ENCODE results near the gene CPXM1. TPM values are rescaled to one million over a fixed set of nuclear protein-coding genes. Genes with fewer than 3 reads are reported as not detected.

The CPXM1 gene
- total and polyA plus RNA-seq, 10 of the 15 experiments (the other 5 are each of a cell fraction or from before 2014, with no cell fraction given): 0.22 to 3.9 (median 0.63) TPM; not detected in 2

- BruUV-seq (replicated peaks): no TSS peak
- Histone ChIP-seq H2AFZ (ENCODE audit: control insufficient read depth, low read depth, low read length) (no peak overlapping the region), H3K9ac (ENCODE audit: control insufficient read depth, insufficient read depth, low read length) (no peak overlapping the region), H3K9me3 (replicated peaks; ENCODE audit: control insufficient read depth, insufficient read depth, low read length) (no peaks in the 10 kb centered on the region), H3K4me3 (no peak overlapping the region), H3K4me2 (ENCODE audit: control insufficient read depth, insufficient read depth) (peak overlapping the region; percentile 43; the same call in 1 of the 2 replicates), H3K27ac (ENCODE audit: control insufficient read depth, insufficient read depth) (no peak overlapping the region), H3K27me3 (replicated peaks in 1 of 2; ENCODE audit: control insufficient read depth in 2 of 2, insufficient read depth in 2 of 2, low read length in 1 of 2) (peaks cover 17 to 20% of the 10 kb centered on the region in 2 experiments), H3K36me3 (ENCODE audit: control insufficient read depth in 2 of 2, insufficient read depth in 2 of 2, low read length in 1 of 2) (no peaks in the 10 kb centered on the region), H3K4me1 (ENCODE audit: control insufficient read depth, insufficient read depth, low read length) (no peaks in the 10 kb centered on the region), H4K20me1 (ENCODE audit: control insufficient read depth, insufficient read depth) (no peaks in the 10 kb centered on the region), H3K79me2 (ENCODE audit: control insufficient read depth, insufficient read depth, low read length) (no peaks in the 10 kb centered on the region)
- CTCF ChIA-PET: no interaction called here
- no peak for FAIRE-seq
- in situ Hi-C loops (cut with MboI) (no loop called here), intact Hi-C loops (cut with micrococcal nuclease; ENCODE audit: unreplicated experiment) (no loop called here)
- peak; percentile 13; the same call in 1 of the 3 replicates for ATAC-seq
- WGBS (ENCODE audit: insufficient coverage, insufficient replicate concordance, low lambda C conversion rate, missing lambda C conversion rate): 11% methylated on average over 13 of the region's 13 CpGs
- no peak for DNase-seq (ENCODE audit: low read depth, low spot score)
- TF ChIP-seq GATAD2B (conservative IDR thresholded peaks at IDR 0.05; ENCODE audit: low read depth) (no peak), SREBF1 (IDR thresholded peaks at IDR 0.05; ENCODE audit: low read length) (no peak), IKZF2 (IDR thresholded peaks at IDR 0.05) (no peak), CREB1 (IDR thresholded peaks at IDR 0.05; ENCODE audit: low read depth) (no peak), BCL11A (IDR thresholded peaks at IDR 0.05; ENCODE audit: low read depth, low read length) (no peak), POLR2A (IDR thresholded peaks at IDR 0.05; ENCODE audit: low read depth, low read length) (no peak), SUZ12 (IDR thresholded peaks at IDR 0.05; ENCODE audit: unreplicated experiment) (no peak)
- RAD21 ChIA-PET (ENCODE audit: unreplicated experiment): interaction anchor here (0.9 kb wide), 1 partner anchor 200 kb away, joined by 3 read pairs; no protein-coding TSS in a partner anchor
- SMC1A ChIA-PET (ENCODE audit: uncharacterized antibody, unreplicated experiment): interaction anchor here (0.8 to 1.1 kb wide), 2 partner anchors 10 to 51 kb away, joined by 3 read pairs; no protein-coding TSS in a partner anchor
- POLR2A ChIA-PET: no interaction called here
These were observed 880 bp upstream of the CPXM1 start for GRCh38 chr20:2801286-2801728.

- no peaks in the 10 kb centered on the region for H3K9me3 ChIP-seq (replicated peaks; ENCODE audit: control insufficient read depth, insufficient read depth, low read length)
- peaks cover 12 to 18% of the 10 kb centered on the region in 2 experiments for H3K27me3 ChIP-seq (replicated peaks in 1 of 2; ENCODE audit: control insufficient read depth in 2 of 2, insufficient read depth in 2 of 2, low read length in 1 of 2)
- no TSS peak for BruUV-seq (replicated peaks)
- WGBS (ENCODE audit: insufficient coverage, insufficient replicate concordance, low lambda C conversion rate, missing lambda C conversion rate): 10% methylated on average over 32 of the region's 61 CpGs
- H2AFZ ChIP-seq (ENCODE audit: control insufficient read depth, low read depth, low read length): no peak overlapping the region
- no peak overlapping the region for H3K27ac ChIP-seq (ENCODE audit: control insufficient read depth, insufficient read depth)
- in situ Hi-C loops (cut with MboI): no loop called here
- intact Hi-C loops (cut with micrococcal nuclease; ENCODE audit: unreplicated experiment): no loop called here
- H3K4me2 ChIP-seq (ENCODE audit: control insufficient read depth, insufficient read depth): peak overlapping the region; percentile 26; the same call in 1 of the 2 replicates
- DNase-seq (ENCODE audit: low read depth, low spot score) (no peak), FAIRE-seq (no peak), ATAC-seq (no peak; the same call in 2 of the 3 replicates)
- POLR2A ChIA-PET: no interaction called here
- H3K36me3 ChIP-seq (ENCODE audit: control insufficient read depth in 2 of 2, insufficient read depth in 2 of 2, low read length in 1 of 2): no peaks in the 10 kb centered on the region
- RAD21 ChIA-PET (ENCODE audit: unreplicated experiment): no interaction called here
- no peak overlapping the region for H3K4me3 ChIP-seq
- SMC1A ChIA-PET (ENCODE audit: uncharacterized antibody, unreplicated experiment): interaction anchor here (1.1 kb wide), 1 partner anchor 8 kb away, joined by 3 read pairs; no protein-coding TSS in a partner anchor
- no peaks in the 10 kb centered on the region for H4K20me1 ChIP-seq (ENCODE audit: control insufficient read depth, insufficient read depth)
- H3K79me2 ChIP-seq (ENCODE audit: control insufficient read depth, insufficient read depth, low read length): no peaks in the 10 kb centered on the region
- no peaks in the 10 kb centered on the region for H3K4me1 ChIP-seq (ENCODE audit: control insufficient read depth, insufficient read depth, low read length)
- CTCF ChIA-PET: no interaction called here
- H3K9ac ChIP-seq (ENCODE audit: control insufficient read depth, insufficient read depth, low read length): no peak overlapping the region
- no peak for TF ChIP-seq POLR2AphosphoS2 (IDR thresholded peaks at IDR 0.05; ENCODE audit: low read depth, low read length)
- peak; percentile 22 for TF ChIP-seq BCL3 (IDR thresholded peaks at IDR 0.05; ENCODE audit: borderline replicate concordance, insufficient read depth, low read depth, low read length, poor library complexity, severe bottlenecking)
- peak; percentile 11 for TF ChIP-seq SUZ12 (IDR thresholded peaks at IDR 0.05; ENCODE audit: unreplicated experiment)
These were observed 523 bp downstream of the CPXM1 start for GRCh38 chr20:2799688-2800520.
